Omental fat pad (tissue), 4 donors: Measurements from ENCODE around the gene LSM7. TPM values are rescaled to one million over a fixed set of nuclear protein-coding genes. Genes with fewer than 3 reads are reported as not detected.

Experiments
- ATAC-seq: fragments of 150-250 bp; one replicate; pipeline ENCODE4 v1.9.1; 2016; ENCODE audit warnings: mild to moderate bottlenecking, moderate library complexity; ENCODE audit not compliant: low FRiP score
- DNase-seq: peaks from one replicate; pipeline ENCODE4 v3.0.0-alpha.2; 2019; ENCODE audit warnings: low spot score
- total RNA-seq, 4 donors: library from RNA; depleted of rRNA; stranded (reverse); fragments of >200 nt; gene quantifications; one replicate each; pipeline ENCODE4 v1.1.0, GENCODE V29; 2016
- TF ChIP-seq, protein P1 (sequence below), 3 donors: fragments of 450-650 bp; IDR thresholded peaks; one replicate each; pipeline ENCODE4 v1.5.1; 2016 to 2017; ENCODE audit warnings: antibody characterized with exemption in 3 of 3, mild to moderate bottlenecking in 3 of 3, moderate library complexity in 2 of 3

LSM7 gene
- total RNA-seq, 4 donors from 2014 or later, result 101 to 142 (median 115) TPM

DNA sequence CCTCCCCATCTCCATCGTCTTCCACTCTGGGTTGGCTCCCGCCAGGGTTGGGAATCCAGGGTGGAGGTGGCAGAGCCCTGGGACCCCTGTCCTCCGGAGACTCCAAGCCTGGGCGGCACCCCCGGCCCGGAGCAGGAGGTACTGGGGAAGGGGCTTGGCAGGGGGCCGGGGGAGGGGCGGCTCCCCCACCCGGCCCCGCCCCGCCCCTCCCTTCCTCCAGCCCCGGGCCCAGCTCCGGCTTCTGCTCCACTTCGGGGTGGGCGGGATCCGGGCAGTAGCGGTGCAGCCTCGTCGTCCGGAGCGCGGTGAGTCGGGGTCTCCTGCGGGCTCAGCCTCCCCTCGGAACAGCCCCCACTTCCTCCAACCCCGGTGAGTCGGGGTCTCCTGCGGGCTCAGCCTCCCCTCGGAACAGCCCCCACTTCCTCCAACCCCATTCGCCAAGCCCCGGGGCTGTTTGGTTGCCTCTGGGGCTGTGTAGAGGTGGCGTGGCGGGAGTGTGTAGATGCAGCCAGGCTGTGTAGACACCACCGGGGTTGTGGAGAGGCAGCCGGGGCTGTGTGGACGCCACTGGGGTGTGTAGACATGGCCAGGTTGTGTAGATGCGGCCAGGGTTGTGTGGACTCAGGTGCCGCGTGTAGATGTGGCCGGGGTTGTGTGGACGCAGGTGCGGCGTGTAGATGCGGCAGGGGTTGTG is 31.8 kb upstream of the LSM7 start, which contains the start of gene TMPRSS9:
Gene TMPRSS9 (plus strand): TSS at position 274 of the 694 bp plus-strand sequence. CDS start 29,521 bp downstream, outside the sequence.
- no peak for DNase-seq
- TF ChIP-seq, protein P1, sequence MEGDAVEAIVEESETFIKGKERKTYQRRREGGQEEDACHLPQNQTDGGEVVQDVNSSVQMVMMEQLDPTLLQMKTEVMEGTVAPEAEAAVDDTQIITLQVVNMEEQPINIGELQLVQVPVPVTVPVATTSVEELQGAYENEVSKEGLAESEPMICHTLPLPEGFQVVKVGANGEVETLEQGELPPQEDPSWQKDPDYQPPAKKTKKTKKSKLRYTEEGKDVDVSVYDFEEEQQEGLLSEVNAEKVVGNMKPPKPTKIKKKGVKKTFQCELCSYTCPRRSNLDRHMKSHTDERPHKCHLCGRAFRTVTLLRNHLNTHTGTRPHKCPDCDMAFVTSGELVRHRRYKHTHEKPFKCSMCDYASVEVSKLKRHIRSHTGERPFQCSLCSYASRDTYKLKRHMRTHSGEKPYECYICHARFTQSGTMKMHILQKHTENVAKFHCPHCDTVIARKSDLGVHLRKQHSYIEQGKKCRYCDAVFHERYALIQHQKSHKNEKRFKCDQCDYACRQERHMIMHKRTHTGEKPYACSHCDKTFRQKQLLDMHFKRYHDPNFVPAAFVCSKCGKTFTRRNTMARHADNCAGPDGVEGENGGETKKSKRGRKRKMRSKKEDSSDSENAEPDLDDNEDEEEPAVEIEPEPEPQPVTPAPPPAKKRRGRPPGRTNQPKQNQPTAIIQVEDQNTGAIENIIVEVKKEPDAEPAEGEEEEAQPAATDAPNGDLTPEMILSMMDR (IDR thresholded peaks at IDR 0.05), result no peak
- peak; percentile 21 for ATAC-seq

- TF ChIP-seq, protein P1 (IDR thresholded peaks at IDR 0.05), result no peak
- ATAC-seq, result no peak
- DNase-seq, result no peak
Measured at GRCh38 chr19:2358548-2359173, 30.3 kb upstream of the LSM7 start.

DNA sequence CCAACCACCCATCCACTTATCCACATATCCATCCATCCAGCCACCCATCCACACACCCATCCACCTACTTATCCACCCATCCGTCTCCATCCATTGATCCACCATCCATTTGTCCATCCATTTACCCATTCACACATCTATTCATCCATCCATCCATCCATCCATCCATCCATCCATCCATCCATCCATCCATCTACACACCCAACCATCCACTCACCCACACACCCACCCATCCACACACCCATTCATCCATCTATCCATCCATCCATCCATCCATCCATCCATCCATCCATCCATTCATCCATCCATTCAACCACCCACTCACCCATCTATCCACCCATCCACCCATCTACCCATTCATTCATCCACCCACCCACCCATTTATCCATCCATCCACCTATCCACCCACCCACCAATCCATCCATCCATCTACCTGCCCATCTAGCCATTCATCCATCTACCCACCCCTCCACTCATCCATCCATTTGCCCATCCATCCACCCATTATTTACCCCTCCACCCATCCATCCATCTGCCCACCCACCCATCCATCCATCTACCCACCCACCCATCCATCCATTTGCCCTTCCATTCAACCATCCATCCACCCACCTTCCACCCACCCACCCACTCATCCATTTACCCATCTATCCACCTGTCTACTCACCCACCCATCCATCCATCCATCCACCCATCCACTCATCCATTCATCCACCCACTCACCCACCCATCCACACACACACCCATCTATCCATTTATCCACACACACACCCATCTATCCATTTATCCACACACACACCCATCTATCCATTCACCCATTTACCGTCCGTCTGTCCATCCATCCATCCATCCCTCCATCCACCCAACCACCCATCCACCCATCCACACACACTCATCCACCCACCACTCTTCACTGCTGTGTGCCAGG is 29.2 kb upstream of the LSM7 start:
- DNase-seq (no peak), ATAC-seq (no peak)
- TF ChIP-seq, protein P1 (IDR thresholded peaks at IDR 0.05), result no peak

DNA sequence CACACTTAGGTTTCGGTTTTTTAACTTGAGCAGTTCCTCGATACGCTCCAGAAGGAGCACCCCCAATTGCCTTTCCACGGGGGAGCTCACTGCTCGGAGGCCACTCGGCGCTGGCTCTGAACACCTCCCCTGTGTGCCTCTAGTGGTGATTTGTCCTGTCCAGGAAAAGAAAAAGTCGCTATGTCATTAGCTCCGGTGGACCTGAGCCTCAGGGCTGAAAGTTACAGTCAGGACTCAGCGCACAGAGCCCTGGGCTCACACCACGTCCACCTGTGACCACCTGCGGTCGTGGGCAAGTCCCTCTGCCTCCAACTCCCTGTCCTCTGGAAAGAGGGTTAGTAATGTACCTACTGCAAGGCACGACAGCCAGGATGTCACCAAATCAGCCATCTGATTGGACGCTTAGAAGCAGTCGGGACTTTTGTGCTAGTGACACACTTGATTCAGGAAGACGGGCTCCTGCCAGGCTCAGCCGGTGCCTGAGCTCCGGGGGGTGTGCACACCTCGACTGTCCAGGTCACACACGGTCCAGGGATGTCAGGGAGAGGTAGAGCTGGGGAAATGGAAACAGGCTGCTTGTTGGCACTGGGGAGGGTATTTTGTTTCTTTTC is 27.8 kb upstream of the LSM7 start:
- TF ChIP-seq, protein P1 (IDR thresholded peaks at IDR 0.05), result no peak
- DNase-seq (no peak), ATAC-seq (no peak)

DNA sequence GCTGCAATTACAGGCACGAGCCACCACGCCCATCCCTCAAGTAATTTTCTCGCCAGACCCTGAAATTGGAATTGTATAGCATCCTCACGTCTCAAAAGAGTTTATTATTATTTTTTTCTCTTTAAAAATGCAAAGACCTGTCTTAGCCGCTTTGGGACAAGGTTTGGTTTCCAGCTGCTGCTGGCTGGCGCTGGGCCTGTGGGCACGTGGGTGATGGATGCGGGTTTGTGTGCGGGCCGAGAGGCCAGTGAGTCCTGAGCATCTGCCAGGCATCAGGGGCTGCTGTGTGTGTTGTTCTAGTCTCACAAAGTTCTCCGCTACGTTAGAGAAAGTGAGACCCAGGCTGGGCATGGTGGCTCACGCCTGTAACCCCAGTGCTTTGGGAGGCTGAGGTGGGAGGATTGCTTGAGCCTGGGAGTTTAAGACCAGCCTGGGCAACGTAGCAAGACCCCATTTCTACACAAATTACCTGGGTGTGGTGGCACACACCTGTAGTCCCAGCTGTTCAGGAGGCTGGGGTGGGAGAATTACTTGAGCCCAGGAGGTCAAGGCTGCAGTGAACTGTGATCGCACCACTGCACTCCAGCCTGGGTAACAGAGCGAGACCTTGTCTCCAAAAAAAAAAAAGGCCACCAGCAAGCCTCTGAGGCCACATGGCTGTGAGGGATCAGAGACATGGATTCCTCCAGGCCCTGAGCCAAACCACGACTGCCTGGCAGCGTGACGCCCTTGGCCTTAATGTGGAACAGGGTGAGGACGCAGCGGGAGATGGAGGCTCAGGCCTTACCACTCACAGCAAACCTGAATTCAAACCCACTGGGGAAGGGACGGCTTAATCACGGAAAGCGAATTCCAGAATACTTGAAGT is 27.0 kb upstream of the LSM7 start:
- TF ChIP-seq, protein P1 (IDR thresholded peaks at IDR 0.05), result no peak
- DNase-seq (no peak), ATAC-seq (no peak)

- ATAC-seq (no peak), DNase-seq (no peak)
- TF ChIP-seq, protein P1 (IDR thresholded peaks at IDR 0.05), result no peak
Measured at GRCh38 chr19:2354670-2355069, 26.3 kb upstream of the LSM7 start.
